Naive thymus-derived CD8-positive, alpha-beta T cell (primary cell): ENCODE results near the gene ZNF280B. TPM values are rescaled to one million over a fixed set of nuclear protein-coding genes. Genes with fewer than 3 reads are reported as not detected.
A peak's percentile ranks its signal among the peaks of the same experiment; 100 is the strongest.

ENCODE experiments used
- ATAC-seq, 2 donors: fragments of 150-1000 bp; cut with Tn5 transposase in 1 of 2; sonication (Bioruptor Pico), chemical (Tn5 transposase) in 1 of 2; 1 replicate in 1 of 2; 2 replicates in 1 of 2; pipeline ENCODE4 v1.10.0; 2021; ENCODE audit warnings: mild to moderate bottlenecking in 2 of 2, moderate library complexity in 2 of 2
- POLR2A ChIA-PET: fragments of 350-600 bp; sonication (Branson Sonifier 250); formaldehyde crosslinking; loops from one replicate; lab custom pipeline; 2021; ENCODE audit warnings: antibody characterized with exemption; lab: Charles Lee
- DNase-seq, 10 donors: peaks; one replicate each; pipeline versions ENCODE4 v3.0.0 to v3.0.0-alpha.2; 2020 to 2022
- H3K27ac Mint-ChIP-seq, 10 donors: one replicate each; pipeline ENCODE4 v1.8.0; 2020 to 2022; ENCODE audit warnings: mild to moderate bottlenecking in 10 of 10, mixed read lengths in 10 of 10, moderate library complexity in 4 of 10, inconsistent platforms in 1 of 10
- H3K27me3 Mint-ChIP-seq, 5 donors: one replicate each; pipeline ENCODE4 v1.8.0; 2021 to 2022; ENCODE audit warnings: mixed read lengths in 5 of 5
- H3K36me3 Mint-ChIP-seq, 3 donors: one replicate each; pipeline ENCODE4 v1.8.0; 2020 to 2022; ENCODE audit warnings: mixed read lengths in 3 of 3, mild to moderate bottlenecking in 2 of 3, inconsistent platforms in 1 of 3
- H3K4me1 Mint-ChIP-seq, 4 donors: one replicate each; pipeline ENCODE4 v1.8.0; 2021 to 2022; ENCODE audit warnings: mixed read lengths in 4 of 4
- H3K4me3 Mint-ChIP-seq, 10 donors: one replicate each; pipeline ENCODE4 v1.8.0; 2020 to 2022; ENCODE audit warnings: mild to moderate bottlenecking in 10 of 10, mixed read lengths in 10 of 10, moderate library complexity in 6 of 10, inconsistent platforms in 1 of 10
- H3K9me3 Mint-ChIP-seq, 9 donors: one replicate each; pipeline ENCODE4 v1.8.0; 2020 to 2022; ENCODE audit warnings: mixed read lengths in 9 of 9, mild to moderate bottlenecking in 3 of 9, inconsistent platforms in 1 of 9, moderate library complexity in 1 of 9
- polyA plus RNA-seq, 3 donors: library from polyadenylated mRNA; unstranded; fragments of 300-500 nt; fragmentation: Illumina TruSeq; gene quantifications; one replicate each; pipeline ENCODE4 v1.2.3, GENCODE V29; 2021
- total RNA-seq, 8 experiments: library from RNA in 2 of 8; stranded (reverse) in 2 of 8; gene quantifications; one replicate each; pipeline ENCODE4 v1.2.3 and lab custom pipeline; 2021 to 2026

Gene ZNF280B
- total and polyA plus RNA-seq, 5 experiments from 2014 or later: 2.1 to 3.0 (median 2.4) TPM

DNA sequence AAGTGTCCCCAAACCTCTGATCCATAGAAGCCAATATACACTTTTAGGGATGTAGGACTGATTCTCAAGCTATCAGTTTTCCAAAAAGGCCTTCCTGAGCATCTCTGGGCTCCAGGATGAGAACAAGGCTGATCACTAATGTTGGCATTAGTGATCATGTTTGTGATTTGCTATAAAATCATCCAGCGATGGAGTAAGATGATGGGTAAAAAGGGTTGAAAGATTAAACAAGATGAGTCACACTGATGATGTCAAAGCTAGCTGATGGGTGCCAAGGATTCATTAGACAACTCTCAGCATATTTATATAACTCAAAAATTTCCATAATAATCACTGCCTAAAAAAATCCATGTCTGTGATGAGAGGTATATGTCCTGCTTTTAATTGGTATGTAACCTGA is 42.8 kb downstream of the ZNF280B start:
- ATAC-seq (no peak), DNase-seq (no peak)
- Mint-ChIP-seq H3K9me3 (peaks cover 0 to 41% (median 17%) of the 10 kb centered on the region in 9 donors), H3K27ac (no peak overlapping the region), H3K4me3 (no peak overlapping the region), H3K27me3 (peaks cover 27 to 65% (median 38%) of the 10 kb centered on the region in 5 donors), H3K4me1 (peaks cover 0 to 7% (median 2%) of the 10 kb centered on the region in 4 donors), H3K36me3 (peaks cover 0 to 17% (median 3%) of the 10 kb centered on the region in 3 donors)
- POLR2A ChIA-PET: no interaction called here

GRCh38 chr22:22465094-22465602 is 43.4 kb downstream of the ZNF280B start:
- no peak for ATAC-seq
- Mint-ChIP-seq H3K27ac (no peak overlapping the region), H3K4me3 (no peak overlapping the region), H3K4me1 (peaks cover 0 to 7% (median 2%) of the 10 kb centered on the region in 4 donors), H3K9me3 (peaks cover 0 to 47% (median 17%) of the 10 kb centered on the region in 9 donors), H3K36me3 (peaks cover 0 to 17% (median 7%) of the 10 kb centered on the region in 3 donors), H3K27me3 (peaks cover 29 to 72% (median 38%) of the 10 kb centered on the region in 5 donors)
- DNase-seq: no peak
- POLR2A ChIA-PET: no interaction called here

DNA sequence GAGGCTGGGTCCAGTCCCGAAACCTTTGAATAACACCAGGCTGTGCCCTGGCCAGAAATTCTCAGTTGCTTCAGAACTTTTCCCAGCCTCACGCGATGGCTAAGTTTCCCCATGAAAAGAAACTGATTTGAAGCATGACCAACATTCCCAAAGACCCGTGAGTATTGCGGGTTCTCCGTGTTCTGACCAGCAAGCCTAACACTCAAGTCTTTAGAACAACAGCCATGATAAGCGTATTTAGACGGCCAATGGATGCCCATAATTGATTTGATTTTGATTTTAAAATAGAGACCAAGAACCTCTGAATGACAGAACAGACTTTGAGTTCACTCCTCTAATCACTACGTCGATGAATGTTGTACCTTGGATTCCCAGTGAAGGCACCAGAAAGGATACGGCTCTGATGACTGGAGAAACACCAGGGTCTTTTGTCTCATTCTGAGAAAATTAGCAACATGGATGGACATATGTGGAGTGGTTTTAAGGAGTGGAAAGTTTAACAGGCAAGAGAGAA is 43.9 kb downstream of the ZNF280B start:
- no peak overlapping the region for H3K27ac Mint-ChIP-seq
- H3K4me1 Mint-ChIP-seq: peaks cover 0 to 7% (median 2%) of the 10 kb centered on the region in 4 donors
- H3K9me3 Mint-ChIP-seq: peaks cover 0 to 47% (median 15%) of the 10 kb centered on the region in 9 donors
- POLR2A ChIA-PET: no interaction called here
- ATAC-seq (no peak), DNase-seq (no peak)
- no peak overlapping the region for H3K4me3 Mint-ChIP-seq
- H3K27me3 Mint-ChIP-seq: peaks cover 29 to 73% (median 35%) of the 10 kb centered on the region in 5 donors
- peaks cover 0 to 16% (median 7%) of the 10 kb centered on the region in 3 donors for H3K36me3 Mint-ChIP-seq

DNA sequence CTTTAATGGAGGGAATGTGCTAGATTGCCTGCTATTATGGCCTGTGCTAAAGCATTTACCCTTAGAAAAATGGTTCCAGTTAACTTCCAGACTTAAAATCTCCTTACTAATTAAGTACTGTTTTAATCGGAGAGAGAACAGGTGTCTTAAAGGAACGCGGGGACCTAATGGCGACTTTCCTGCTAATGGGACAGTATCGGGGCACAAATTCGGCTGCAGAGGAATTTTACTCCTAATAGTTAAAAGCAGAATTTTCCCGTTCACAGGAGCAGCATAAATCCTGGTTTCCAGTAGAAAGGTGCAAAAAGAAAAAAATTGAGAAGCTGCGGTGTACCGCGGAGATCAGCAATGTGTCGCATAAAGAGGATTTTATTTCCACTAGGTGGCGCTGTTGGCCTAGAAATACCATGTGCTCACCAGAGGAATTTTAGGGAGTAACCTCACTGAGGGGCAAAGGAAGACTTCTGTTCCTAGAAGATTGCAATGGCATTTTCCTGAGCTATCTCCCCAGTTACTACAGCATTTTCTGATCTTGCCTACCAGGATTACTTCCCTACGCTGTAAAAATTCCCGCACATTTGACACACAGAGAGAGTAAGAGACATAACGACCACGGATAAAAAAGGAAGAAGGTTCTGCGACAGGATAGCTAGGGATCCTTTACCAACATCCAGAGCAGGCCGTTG is 44.5 kb downstream of the ZNF280B start:
- no peak overlapping the region for H3K4me3 Mint-ChIP-seq
- H3K27ac Mint-ChIP-seq: no peak overlapping the region
- peaks cover 0 to 16% (median 4%) of the 10 kb centered on the region in 3 donors for H3K36me3 Mint-ChIP-seq
- DNase-seq (peak; percentile 10 to 69 (median 52)), ATAC-seq (peak in 1 of 2 donors; percentile 56)
- peaks cover 0 to 47% (median 15%) of the 10 kb centered on the region in 9 donors for H3K9me3 Mint-ChIP-seq
- H3K27me3 Mint-ChIP-seq: peaks cover 29 to 73% (median 34%) of the 10 kb centered on the region in 5 donors
- H3K4me1 Mint-ChIP-seq: peaks cover 0 to 7% (median 2%) of the 10 kb centered on the region in 4 donors
- POLR2A ChIA-PET: no interaction called here

DNA sequence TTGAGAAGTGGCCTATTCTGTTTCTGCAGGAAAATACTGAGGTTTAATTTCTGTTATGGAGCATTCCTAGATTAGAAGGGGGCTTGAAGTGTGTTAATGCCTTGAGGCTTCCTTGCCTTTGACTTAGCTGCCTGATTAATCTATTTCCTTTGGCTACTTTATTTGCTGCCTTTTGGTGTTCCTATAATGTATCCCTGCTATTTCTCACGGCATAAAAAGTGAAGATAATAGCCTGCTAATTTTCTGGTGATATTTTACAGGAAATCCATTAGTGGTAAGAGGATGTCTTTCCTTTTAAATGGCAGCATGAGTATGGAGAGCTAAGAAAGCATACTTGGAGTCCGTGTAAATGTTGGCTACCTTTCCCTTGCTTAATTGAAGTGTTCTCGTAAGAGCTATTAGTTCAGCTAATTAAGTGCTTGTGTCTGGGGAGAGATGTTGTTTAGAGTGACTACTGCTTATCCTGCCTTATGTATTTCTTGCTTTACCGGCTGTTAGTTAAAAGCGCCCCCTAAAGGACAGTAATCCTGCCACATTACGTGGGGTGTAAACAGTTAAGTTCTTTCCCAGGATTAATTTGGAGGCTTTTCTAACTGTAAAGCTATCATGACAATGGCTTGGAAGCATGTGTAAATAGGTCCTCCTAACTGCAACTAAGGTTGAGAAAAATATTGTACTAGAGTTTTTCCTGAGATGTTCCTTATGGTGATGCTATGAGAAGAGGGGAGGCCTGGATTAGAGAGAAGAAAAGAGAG is 45.6 kb downstream of the ZNF280B start:
- peaks cover 0 to 20% (median 6%) of the 10 kb centered on the region in 3 donors for H3K36me3 Mint-ChIP-seq
- peaks cover 0 to 7% (median 2%) of the 10 kb centered on the region in 4 donors for H3K4me1 Mint-ChIP-seq
- POLR2A ChIA-PET: no interaction called here
- H3K4me3 Mint-ChIP-seq: no peak overlapping the region
- no peak overlapping the region for H3K27ac Mint-ChIP-seq
- ATAC-seq (no peak), DNase-seq (no peak)
- H3K9me3 Mint-ChIP-seq: peaks cover 0 to 47% (median 17%) of the 10 kb centered on the region in 9 donors
- H3K27me3 Mint-ChIP-seq: peaks cover 29 to 73% (median 34%) of the 10 kb centered on the region in 5 donors

- H3K27ac Mint-ChIP-seq: no peak overlapping the region
- DNase-seq: no peak
- POLR2A ChIA-PET: no interaction called here
- H3K4me3 Mint-ChIP-seq: no peak overlapping the region
- H3K4me1 Mint-ChIP-seq: peaks cover 0 to 7% (median 2%) of the 10 kb centered on the region in 4 donors
- peaks cover 0 to 42% (median 17%) of the 10 kb centered on the region in 9 donors for H3K9me3 Mint-ChIP-seq
- peaks cover 0 to 30% (median 6%) of the 10 kb centered on the region in 3 donors for H3K36me3 Mint-ChIP-seq
- peaks cover 29 to 66% (median 34%) of the 10 kb centered on the region in 5 donors for H3K27me3 Mint-ChIP-seq
- ATAC-seq: no peak
Measured at GRCh38 chr22:22461583-22461982, 47.0 kb downstream of the ZNF280B start.

DNA sequence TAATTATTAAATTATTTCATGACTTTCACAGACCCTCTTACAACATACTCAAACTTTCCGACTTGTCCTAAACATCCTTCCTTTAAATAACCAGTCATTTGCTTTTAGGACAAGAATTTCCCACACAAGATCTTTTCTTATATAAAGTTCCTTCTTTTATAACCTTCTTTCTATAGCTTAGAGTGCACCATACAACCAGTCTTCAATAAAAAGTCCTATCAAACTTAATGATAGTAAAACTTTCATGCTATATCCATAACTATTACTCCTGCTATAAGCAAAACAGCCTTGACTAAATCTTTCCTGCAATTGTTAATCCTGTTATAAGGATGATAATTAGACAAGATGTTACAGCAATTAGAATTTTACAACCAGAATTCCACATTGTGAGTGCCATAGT is 47.4 kb downstream of the ZNF280B start:
- POLR2A ChIA-PET: no interaction called here
- DNase-seq (no peak), ATAC-seq (no peak)
- Mint-ChIP-seq H3K27me3 (peaks cover 29 to 61% (median 32%) of the 10 kb centered on the region in 5 donors), H3K27ac (no peak overlapping the region), H3K9me3 (peaks cover 0 to 46% (median 17%) of the 10 kb centered on the region in 9 donors), H3K36me3 (peaks cover 0 to 31% (median 6%) of the 10 kb centered on the region in 3 donors), H3K4me1 (peaks cover 0 to 7% (median 2%) of the 10 kb centered on the region in 4 donors), H3K4me3 (no peak overlapping the region)

DNA sequence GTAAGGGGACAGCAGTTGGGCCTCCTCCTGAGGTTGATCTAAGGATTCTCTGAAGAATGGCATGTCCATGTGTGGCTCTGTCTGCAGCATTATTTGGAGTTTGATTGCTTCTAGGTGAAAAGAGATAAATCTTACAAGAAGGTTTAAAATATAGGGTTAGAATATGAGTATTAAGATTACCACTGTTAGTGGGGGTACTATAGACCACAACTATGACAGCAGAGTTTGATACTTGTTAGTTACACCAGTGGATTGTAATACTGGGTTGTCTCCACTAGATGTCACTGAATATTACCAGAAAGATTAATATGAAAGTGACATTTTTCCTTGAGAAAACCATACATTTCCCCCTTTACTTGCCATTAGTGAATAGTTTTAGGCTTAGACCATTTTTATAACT is 47.9 kb downstream of the ZNF280B start:
- POLR2A ChIA-PET: no interaction called here
- Mint-ChIP-seq H3K36me3 (peaks cover 0 to 31% (median 6%) of the 10 kb centered on the region in 3 donors), H3K27me3 (peaks cover 27 to 56% (median 30%) of the 10 kb centered on the region in 5 donors), H3K4me3 (no peak overlapping the region), H3K27ac (no peak overlapping the region), H3K9me3 (peaks cover 0 to 49% (median 17%) of the 10 kb centered on the region in 9 donors), H3K4me1 (peaks cover 0 to 7% (median 2%) of the 10 kb centered on the region in 4 donors)
- no peak for ATAC-seq
- DNase-seq: no peak

GRCh38 chr22:22460060-22460459 is 48.5 kb downstream of the ZNF280B start:
- POLR2A ChIA-PET: no interaction called here
- ATAC-seq: no peak
- H3K36me3 Mint-ChIP-seq: peaks cover 0 to 31% (median 6%) of the 10 kb centered on the region in 3 donors
- no peak for DNase-seq
- H3K27ac Mint-ChIP-seq: no peak overlapping the region
- peaks cover 0 to 53% (median 17%) of the 10 kb centered on the region in 9 donors for H3K9me3 Mint-ChIP-seq
- no peak overlapping the region for H3K4me3 Mint-ChIP-seq
- H3K27me3 Mint-ChIP-seq: peaks cover 27 to 55% (median 33%) of the 10 kb centered on the region in 5 donors
- H3K4me1 Mint-ChIP-seq: peaks cover 0 to 7% (median 2%) of the 10 kb centered on the region in 4 donors

GRCh38 chr22:22458896-22459588 is 49.5 kb downstream of the ZNF280B start:
- Mint-ChIP-seq H3K9me3 (peaks cover 0 to 62% (median 18%) of the 10 kb centered on the region in 9 donors), H3K4me3 (no peak overlapping the region), H3K27me3 (peaks cover 29 to 55% (median 34%) of the 10 kb centered on the region in 5 donors), H3K4me1 (peaks cover 0 to 6% (median under 1%) of the 10 kb centered on the region in 4 donors), H3K36me3 (peaks cover 0 to 37% (median 6%) of the 10 kb centered on the region in 3 donors), H3K27ac (peak overlapping the region in 1 of 10 donors; percentile 26)
- DNase-seq (no peak), ATAC-seq (no peak)
- POLR2A ChIA-PET: no interaction called here

DNA sequence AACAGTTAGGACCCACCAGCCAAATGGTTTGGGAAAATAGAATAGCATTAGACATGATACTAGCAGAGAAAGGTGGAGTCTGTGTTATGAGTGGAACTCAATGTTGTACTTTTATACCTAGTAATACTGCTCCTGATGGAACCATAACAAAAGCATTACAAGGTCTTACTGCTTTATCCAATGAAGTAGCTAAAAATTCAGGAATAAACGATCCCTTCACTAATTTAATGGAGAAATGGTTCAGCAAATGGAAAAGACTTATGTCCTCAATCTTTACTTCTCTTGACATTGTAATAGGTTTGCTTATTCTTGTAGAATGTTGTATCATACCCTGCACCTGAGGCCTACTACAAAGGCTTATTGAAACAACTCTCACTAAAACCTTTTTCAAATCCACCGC is 50.2 kb downstream of the ZNF280B start:
- Mint-ChIP-seq H3K27ac (no peak overlapping the region), H3K9me3 (peaks cover 0 to 69% (median 25%) of the 10 kb centered on the region in 9 donors), H3K4me3 (no peak overlapping the region), H3K4me1 (peaks cover 0 to 4% (median under 1%) of the 10 kb centered on the region in 4 donors), H3K27me3 (peaks cover 25 to 54% (median 32%) of the 10 kb centered on the region in 5 donors), H3K36me3 (peaks cover 0 to 43% (median 10%) of the 10 kb centered on the region in 3 donors)
- POLR2A ChIA-PET: no interaction called here
- DNase-seq: no peak
- no peak for ATAC-seq

DNA sequence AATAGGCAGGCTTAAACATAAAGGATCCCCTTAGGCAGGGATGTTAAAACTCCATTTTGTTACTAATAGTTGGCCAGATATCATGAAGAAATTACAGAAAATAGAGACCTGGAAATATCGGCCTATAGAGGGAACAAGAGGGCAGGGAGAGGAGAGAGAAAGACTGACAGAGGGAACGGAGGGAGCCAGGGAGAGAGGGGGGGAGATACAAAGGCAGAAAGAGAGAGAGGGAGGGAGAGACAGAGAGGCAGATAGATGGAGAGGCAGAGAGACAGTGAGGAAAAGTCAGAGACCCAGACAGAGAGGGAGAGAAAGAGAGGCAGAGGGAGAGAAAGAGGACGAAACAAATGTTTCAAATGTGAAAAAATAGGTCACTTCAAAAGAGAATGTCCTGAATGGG is 53.5 kb downstream of the ZNF280B start:
- no peak overlapping the region for H3K27ac Mint-ChIP-seq
- peaks cover 0 to 17% (median 1%) of the 10 kb centered on the region in 4 donors for H3K4me1 Mint-ChIP-seq
- peaks cover 9 to 76% (median 40%) of the 10 kb centered on the region in 9 donors for H3K9me3 Mint-ChIP-seq
- H3K4me3 Mint-ChIP-seq: no peak overlapping the region
- peaks cover 0 to 59% (median 12%) of the 10 kb centered on the region in 3 donors for H3K36me3 Mint-ChIP-seq
- ATAC-seq (no peak), DNase-seq (no peak)
- H3K27me3 Mint-ChIP-seq: peaks cover 12 to 32% (median 22%) of the 10 kb centered on the region in 5 donors
- POLR2A ChIA-PET: no interaction called here
